ENCODE measurements around the gene CHAC1.

DNA sequence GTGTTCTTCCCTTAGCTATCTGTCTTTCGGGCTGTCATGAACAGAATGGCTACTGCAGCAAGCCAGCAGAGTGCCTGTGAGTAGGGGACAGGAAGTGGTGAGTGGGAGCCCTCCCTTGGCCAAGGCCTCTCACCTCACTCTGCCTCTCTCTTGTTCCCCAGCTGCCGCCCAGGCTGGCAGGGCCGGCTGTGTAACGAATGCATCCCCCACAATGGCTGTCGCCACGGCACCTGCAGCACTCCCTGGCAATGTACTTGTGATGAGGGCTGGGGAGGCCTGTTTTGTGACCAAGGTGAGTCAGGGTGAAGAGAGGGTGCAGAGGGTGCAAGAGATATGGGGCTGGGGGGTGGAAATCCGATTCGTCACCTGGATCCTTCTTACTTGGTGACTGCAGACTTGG, 21.1 kb upstream of the CHAC1 start:
- TF ChIP-seq, protein P1, sequence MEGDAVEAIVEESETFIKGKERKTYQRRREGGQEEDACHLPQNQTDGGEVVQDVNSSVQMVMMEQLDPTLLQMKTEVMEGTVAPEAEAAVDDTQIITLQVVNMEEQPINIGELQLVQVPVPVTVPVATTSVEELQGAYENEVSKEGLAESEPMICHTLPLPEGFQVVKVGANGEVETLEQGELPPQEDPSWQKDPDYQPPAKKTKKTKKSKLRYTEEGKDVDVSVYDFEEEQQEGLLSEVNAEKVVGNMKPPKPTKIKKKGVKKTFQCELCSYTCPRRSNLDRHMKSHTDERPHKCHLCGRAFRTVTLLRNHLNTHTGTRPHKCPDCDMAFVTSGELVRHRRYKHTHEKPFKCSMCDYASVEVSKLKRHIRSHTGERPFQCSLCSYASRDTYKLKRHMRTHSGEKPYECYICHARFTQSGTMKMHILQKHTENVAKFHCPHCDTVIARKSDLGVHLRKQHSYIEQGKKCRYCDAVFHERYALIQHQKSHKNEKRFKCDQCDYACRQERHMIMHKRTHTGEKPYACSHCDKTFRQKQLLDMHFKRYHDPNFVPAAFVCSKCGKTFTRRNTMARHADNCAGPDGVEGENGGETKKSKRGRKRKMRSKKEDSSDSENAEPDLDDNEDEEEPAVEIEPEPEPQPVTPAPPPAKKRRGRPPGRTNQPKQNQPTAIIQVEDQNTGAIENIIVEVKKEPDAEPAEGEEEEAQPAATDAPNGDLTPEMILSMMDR (IDR thresholded peaks at IDR 0.05), result no peak
- TF ChIP-seq POLR2A (IDR thresholded peaks at IDR 0.05), result no peak

Data from right lobe of liver (tissue), 4 donors.